GM12873 (cell line): ENCODE results near the gene C4orf46.

ENCODE experiments used
- CTCF ChIP-seq: IDR thresholded peaks from 2 replicates; pipeline ENCODE4 v1.5.1; 2012; ENCODE audit warnings: low read depth, mild to moderate bottlenecking, moderate library complexity, low read length, control low read depth; ENCODE audit not compliant: insufficient read depth; ENCODE audit errors: missing control alignments

C4orf46 gene

GRCh38 chr4:158671665-158671914, at the start of gene C4orf46:
TSS of gene C4orf46 (minus strand) at chr4:158671887. CDS start at chr4:158671801, 86 bp downstream.
- no peak for TF ChIP-seq CTCF

GRCh38 chr4:158715802-158716201, 44.1 kb upstream of the C4orf46 start:
- TF ChIP-seq CTCF = no peak

GRCh38 chr4:158714937-158715336, 43.2 kb upstream of the C4orf46 start:
- no peak for TF ChIP-seq CTCF

DNA sequence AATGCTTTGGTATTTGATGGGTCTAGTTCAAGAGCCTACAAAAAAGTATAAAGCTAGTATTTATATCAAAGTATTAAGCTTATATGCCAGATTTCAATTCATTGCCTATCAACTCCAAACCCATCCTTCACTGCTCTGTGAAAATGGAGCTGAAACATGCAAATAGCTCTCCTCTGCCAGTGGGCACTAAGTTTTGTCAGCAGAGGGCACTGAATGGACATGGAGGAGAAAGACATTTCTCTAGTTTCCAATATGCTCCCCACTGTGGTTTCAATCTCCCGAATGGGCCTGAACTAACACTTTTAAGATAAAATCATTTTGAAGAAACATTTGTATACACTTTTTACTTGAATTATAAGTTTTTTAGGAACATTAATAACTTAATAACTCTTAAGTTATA, 39.1 kb upstream of the C4orf46 start:
- TF ChIP-seq CTCF = peak; percentile 6

DNA sequence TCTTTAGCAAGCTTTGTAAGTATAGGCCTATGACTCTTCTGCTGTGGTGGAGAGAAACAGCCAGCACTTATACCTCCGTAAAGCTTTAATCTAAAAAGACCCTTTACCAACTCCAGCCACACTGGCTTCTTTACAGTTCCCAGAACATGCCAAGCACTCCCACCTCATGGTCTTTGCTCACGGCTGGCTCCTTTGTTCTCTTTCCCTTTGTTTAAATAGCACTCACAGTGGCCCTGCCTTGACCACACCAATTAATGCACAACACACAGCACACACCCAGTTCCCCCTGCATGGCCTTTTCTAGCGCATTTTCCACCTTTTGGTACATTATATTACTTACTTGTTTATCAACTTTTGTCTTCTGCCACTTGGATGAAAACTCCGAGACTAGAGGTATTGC, 32.6 kb upstream of the C4orf46 start:
- no peak for TF ChIP-seq CTCF

- TF ChIP-seq CTCF = no peak
These were observed 17.1 kb upstream of the C4orf46 start for GRCh38 chr4:158688813-158689212.

DNA sequence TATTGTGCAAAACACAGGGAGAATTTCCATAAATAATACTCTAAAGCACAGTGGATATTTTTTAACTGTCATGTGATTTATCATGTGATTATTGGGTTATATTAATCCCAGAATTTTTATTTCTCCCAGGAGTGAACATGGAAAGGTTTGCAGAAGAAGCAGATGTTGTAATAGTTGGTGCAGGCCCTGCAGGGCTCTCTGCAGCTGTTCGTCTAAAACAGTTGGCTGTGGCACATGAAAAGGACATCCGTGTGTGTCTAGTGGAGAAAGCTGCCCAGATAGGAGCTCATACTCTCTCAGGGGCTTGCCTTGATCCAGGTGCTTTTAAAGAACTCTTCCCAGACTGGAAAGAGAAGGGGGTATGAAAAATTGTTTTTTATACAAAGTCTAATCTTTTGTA, 10.4 kb upstream of the C4orf46 start:
- TF ChIP-seq CTCF = no peak

DNA sequence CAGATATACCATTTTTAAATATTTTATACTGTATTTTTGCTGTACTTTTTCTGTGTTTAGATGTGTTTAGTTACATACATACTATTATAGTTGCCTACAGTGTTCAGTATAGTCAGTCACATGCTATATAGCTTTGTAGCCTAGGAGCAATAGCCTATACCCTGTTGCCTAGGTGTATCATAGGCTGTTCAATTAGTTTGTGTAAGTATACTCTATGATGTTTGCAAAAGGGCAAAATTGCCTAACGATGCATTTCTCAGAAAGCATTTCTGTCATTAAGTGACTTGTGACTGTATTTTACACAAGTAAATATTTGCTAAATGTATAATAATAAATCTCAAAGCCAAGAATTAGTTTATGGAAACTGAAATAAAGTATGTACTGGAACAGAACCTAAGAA, 9.9 kb upstream of the C4orf46 start:
- TF ChIP-seq CTCF = no peak
